ENCODE results near the gene TMEM198. TPM values are rescaled to one million over a fixed set of nuclear protein-coding genes. Genes with fewer than 3 reads are reported as not detected.

The TMEM198 gene
- total and polyA plus RNA-seq, 2 donors (not counting 1 experiment from before 2014, with no cell fraction given): 0.39 to 1.1 TPM

- ChIA-PET CTCF (interaction anchor here (1.4 to 2.5 kb wide), 3 partner anchors 10 to 127 kb away, joined by 3 to 6 read pairs (median 5); no protein-coding TSS in a partner anchor), POLR2A (no interaction called here)
- DNase-seq: no peak
- H3K27me3 ChIP-seq (replicated peaks in 1 of 4; ENCODE audit: control extremely low read depth in 1 of 4, control insufficient read depth in 3 of 4, insufficient read depth in 4 of 4, low read length in 3 of 4): peaks cover 0 to 9% (median 0%) of the 10 kb centered on the region in 4 experiments
- H3K79me2 ChIP-seq (ENCODE audit: control insufficient read depth, insufficient read depth, low read length): no peaks in the 10 kb centered on the region
- H3K9ac ChIP-seq (ENCODE audit: low read length): no peak overlapping the region
- peaks cover 37% of the 10 kb centered on the region for H3K27me3 Mint-ChIP-seq
- H3K4me2 ChIP-seq (replicated peaks; ENCODE audit: low read depth, low read length, poor library complexity, severe bottlenecking): no peak overlapping the region
- H3K4me3 ChIP-seq (ENCODE audit: control extremely low read depth in 1 of 5, extremely low read depth in 1 of 5, insufficient read depth in 1 of 5, low read depth in 2 of 5, low read length in 4 of 5): no peak overlapping the region
- H2AFZ ChIP-seq (ENCODE audit: insufficient read depth, low read depth, low read length, poor library complexity, severe bottlenecking): no peak overlapping the region
- 91% methylated on average over 30 of the region's 35 CpGs for WGBS (ENCODE audit: insufficient coverage)
- no peaks in the 10 kb centered on the region for H3K9me3 Mint-ChIP-seq (ENCODE audit: insufficient read depth)
- ATAC-seq (ENCODE audit: low read depth): no peak
- peaks cover 0 to 5% (median 0%) of the 10 kb centered on the region in 3 donors for H3K9me3 ChIP-seq (ENCODE audit: control extremely low read depth in 1 of 3, control insufficient read depth in 2 of 3, insufficient read depth in 1 of 3, low read length in 2 of 3)
- TF ChIP-seq CTCF (IDR thresholded peaks at IDR 0.05) (no peak), EZH2 (IDR thresholded peaks at IDR 0.05; ENCODE audit: borderline replicate concordance, insufficient read depth, low read depth, low read length, poor library complexity, severe bottlenecking) (no peak)
- intact Hi-C loops (cut with micrococcal nuclease): no loop called here
- H4K20me1 ChIP-seq (ENCODE audit: control insufficient read depth, insufficient read depth, low read length, poor library complexity, severe bottlenecking): no peaks in the 10 kb centered on the region
- no peaks in the 10 kb centered on the region for H3K36me3 ChIP-seq (replicated peaks in 1 of 2; ENCODE audit: control extremely low read depth in 1 of 2, control insufficient read depth in 1 of 2, extremely low read depth in 1 of 2, insufficient read depth in 2 of 2, low read length in 1 of 2)
- no peak overlapping the region for H3K27ac Mint-ChIP-seq
- H3K27ac ChIP-seq (ENCODE audit: low read length in 2 of 2): no peak overlapping the region
- H3K4me1 ChIP-seq (ENCODE audit: control insufficient read depth in 2 of 2, insufficient read depth in 2 of 2, low read length in 2 of 2): no peaks in the 10 kb centered on the region
- no peaks in the 10 kb centered on the region for H3K4me1 Mint-ChIP-seq
- no peak overlapping the region for H3K4me3 Mint-ChIP-seq
Measured at GRCh38 chr2:219562049-219563020, 18.5 kb downstream of the TMEM198 start.

Data from B cell (primary cell).